Coronary artery (tissue), 2 donors: ENCODE measurements around the gene SH3GL2.

Experiments used
- DNase-seq: peaks from one replicate; pipeline ENCODE4 v3.0.0-alpha.2; 2017; ENCODE audit warnings: low spot score
- H3K27ac ChIP-seq, 2 donors: fragments of 200-600 bp; sonication (generic); one replicate each; pipeline ENCODE4 v1.5.1; 2016 to 2019
- H3K4me3 ChIP-seq: fragments of 200-600 bp; sonication (generic); 2 replicates; pipeline ENCODE4 v1.5.1; 2016; ENCODE audit warnings: mild to moderate bottlenecking, moderate library complexity
- TF ChIP-seq, protein P1 (sequence below): fragments of 200-600 bp; sonication (generic); IDR thresholded peaks from one replicate; pipeline ENCODE4 v1.5.1; 2019; ENCODE audit warnings: antibody characterized with exemption

The SH3GL2 gene

DNA sequence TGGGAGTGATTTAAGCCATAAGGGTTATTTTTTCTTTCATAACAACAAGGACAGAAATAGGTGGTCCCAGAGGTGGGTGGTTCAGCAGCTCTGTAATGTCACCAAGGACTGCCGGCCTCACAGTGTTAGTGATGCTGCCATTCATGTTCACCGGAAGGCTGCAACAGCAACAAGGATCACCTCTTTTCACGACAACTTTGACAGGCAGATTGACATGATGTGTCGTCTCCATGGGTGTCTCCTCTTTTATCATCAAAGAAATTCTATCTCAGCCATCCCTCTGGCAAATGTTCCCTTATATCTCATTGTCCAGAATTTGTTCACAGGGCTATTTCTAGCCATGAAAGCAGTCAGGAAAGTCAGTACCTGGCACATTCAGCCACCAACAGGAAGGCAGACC lies 231.5 kb downstream of the SH3GL2 start:
- DNase-seq: no peak
- Histone ChIP-seq H3K27ac (no peak overlapping the region), H3K4me3 (no peak overlapping the region)
- TF ChIP-seq, protein P1, sequence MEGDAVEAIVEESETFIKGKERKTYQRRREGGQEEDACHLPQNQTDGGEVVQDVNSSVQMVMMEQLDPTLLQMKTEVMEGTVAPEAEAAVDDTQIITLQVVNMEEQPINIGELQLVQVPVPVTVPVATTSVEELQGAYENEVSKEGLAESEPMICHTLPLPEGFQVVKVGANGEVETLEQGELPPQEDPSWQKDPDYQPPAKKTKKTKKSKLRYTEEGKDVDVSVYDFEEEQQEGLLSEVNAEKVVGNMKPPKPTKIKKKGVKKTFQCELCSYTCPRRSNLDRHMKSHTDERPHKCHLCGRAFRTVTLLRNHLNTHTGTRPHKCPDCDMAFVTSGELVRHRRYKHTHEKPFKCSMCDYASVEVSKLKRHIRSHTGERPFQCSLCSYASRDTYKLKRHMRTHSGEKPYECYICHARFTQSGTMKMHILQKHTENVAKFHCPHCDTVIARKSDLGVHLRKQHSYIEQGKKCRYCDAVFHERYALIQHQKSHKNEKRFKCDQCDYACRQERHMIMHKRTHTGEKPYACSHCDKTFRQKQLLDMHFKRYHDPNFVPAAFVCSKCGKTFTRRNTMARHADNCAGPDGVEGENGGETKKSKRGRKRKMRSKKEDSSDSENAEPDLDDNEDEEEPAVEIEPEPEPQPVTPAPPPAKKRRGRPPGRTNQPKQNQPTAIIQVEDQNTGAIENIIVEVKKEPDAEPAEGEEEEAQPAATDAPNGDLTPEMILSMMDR: no peak

DNA sequence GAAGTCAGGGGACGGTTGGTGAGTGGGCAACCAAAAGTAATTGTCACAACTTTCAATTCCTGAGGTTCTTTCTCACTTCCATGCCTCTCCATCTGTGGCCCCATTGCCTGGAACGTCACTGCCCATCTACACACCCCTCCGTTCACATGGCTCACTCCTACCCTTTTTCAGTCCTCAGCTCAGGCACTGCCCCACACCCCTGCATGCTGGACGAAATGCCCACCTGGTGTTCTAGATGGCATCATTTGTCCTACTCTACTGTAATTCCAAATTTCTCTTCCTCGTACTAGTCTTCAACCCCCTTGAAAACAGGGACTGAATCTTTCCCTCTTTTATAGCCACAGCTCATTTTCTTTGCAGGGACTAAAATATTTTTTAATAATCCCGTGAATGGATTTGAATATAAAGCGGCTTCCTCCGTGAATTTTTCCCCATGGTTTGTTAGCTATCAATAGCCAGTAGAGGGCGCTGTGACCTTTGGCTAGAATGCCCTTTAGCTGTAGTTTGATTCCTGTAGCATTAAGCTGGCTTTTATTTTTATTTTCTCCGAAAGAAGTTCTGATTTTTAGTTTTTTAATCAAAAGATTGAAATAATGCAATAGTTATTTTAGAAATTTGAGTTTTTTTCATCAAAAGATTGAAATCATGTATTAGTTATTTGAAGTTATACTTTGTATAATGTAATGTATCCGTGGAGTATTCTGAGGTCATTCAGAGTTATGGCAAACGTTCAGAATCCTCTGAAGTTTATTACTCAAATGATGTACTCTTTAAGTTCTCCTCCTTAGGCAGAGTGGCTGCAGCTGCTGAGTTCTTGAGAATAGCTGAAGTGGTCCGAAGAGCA lies 232.1 kb downstream of the SH3GL2 start:
- no peak overlapping the region for H3K4me3 ChIP-seq

DNA sequence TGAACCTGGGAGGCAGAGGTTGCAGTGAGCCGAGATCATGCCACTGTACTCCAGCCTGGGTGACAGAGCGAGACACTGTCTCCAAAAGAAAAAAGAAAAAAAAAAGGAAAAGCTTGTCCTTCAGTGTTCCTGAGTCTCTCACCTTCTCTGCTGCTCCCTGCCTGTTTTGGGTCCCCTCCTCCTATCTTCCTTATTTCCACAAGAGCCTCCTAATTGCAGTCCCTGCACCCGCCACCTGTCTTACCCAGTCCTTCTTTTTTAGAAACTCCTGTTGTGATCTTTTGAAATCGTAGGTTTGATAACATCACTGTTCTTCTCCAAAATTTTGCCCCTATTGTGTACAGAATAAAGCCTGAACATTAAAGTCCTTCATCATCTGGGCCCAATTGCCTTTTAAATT lies 234.9 kb downstream of the SH3GL2 start:
- H3K4me3 ChIP-seq: no peak overlapping the region
- TF ChIP-seq, protein P1: no peak
- DNase-seq: no peak
- H3K27ac ChIP-seq: no peak overlapping the region

More for the DNA sequence above, 232.1 kb downstream of the SH3GL2 start:
- no peak for DNase-seq
- TF ChIP-seq, protein P1: peak; percentile 59
- no peak overlapping the region for H3K27ac ChIP-seq

DNA sequence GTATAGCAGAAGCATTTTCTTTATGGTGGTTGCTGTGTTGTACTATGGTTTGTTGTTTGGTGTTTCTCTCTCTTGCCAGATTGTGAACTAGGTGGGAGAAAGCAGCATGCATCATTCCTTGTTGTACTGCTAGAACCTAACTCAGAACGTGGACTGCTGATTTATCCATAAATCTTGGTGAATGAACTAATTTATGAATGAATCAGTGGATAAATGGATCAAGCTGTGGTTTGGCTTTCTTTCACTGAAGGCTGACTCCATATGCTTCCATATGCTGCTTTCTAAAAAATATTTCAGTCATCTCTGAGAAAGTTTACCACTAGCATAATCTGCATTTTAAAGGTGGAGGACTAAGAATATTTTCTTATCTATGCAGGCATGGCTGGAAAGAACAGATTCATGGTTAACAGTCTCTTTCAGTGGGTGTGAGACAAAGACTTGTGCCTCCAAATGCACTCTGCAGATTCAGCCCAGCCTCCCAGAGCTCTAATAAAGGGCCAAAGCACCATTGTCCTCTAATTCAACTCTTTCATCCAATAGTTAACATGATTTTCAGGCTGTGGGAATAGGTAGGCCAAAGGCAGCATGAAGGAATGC lies 237.7 kb downstream of the SH3GL2 start:
- no peak overlapping the region for H3K4me3 ChIP-seq
- no peak overlapping the region for H3K27ac ChIP-seq
- TF ChIP-seq, protein P1: no peak
- DNase-seq: no peak

DNA sequence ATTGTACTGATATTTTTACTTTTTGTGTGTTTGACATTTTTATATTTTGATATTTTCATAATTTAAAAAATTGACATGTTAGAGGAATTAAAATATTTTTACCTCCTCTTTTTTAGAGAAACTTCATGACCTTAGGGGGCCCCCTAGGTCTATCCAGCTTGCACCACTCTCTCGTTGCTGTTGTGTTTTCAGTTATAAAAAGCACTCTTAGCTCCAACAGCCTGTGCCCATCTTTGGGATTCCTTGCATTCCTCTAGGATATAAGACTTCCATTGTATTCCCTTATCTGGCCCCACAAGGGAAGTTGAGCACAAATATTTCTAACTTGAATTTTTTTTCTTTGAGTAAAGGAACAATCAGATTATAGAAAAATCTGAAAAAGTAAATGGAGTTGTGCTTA lies 245.3 kb downstream of the SH3GL2 start:
- Histone ChIP-seq H3K4me3 (no peak overlapping the region), H3K27ac (peak overlapping the region in 1 of 2 donors; percentile 21)
- TF ChIP-seq, protein P1: no peak
- no peak for DNase-seq

DNA sequence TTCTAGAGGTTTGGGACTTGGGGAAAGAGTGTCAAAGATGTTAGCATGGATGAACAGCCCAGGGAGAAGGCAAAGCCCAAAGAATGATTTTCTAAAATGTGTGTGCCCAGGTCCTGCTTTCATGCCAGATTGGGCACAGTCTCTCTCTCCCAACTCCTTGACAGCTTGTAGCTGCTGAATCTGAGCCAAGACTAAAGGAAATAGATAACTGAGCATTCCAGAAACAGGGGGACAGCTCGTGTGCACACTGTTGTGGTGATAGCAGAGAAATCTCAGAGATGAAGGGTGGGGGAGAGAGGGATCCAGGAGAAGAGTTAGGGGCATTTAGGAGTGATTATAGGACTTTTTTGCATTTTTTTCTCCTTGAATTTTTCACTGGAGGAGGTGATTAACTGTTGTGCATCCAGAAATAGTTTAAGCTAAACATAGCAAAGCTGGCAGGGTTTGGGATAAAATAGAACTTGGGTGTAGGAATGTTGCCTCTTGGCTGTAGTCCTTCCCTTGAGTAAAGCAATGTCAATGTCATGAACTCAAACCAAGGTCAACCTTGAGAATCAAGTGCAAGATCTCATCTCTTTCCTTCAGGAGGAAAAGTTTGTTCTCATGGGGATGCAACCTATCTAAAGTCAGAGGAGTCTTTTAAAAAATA lies 245.9 kb downstream of the SH3GL2 start:
- H3K27ac ChIP-seq: peak overlapping the region in 1 of 2 donors; percentile 21
- TF ChIP-seq, protein P1: no peak
- H3K4me3 ChIP-seq: no peak overlapping the region
- no peak for DNase-seq
